Measurements from ENCODE around the gene ZNF682.

GRCh38 chr19:19955208-19955607 is 84.1 kb downstream of the ZNF682 start:
- no peak for TF ChIP-seq CTCF (IDR thresholded peaks at IDR 0.05)
- TF ChIP-seq ZFX (IDR thresholded peaks at IDR 0.05; ENCODE audit: borderline replicate concordance) = no peak

All from 22Rv1 (cell line).